Activated T-helper 9 cell treated with anti-CD3 and anti-CD28 coated beads, Interleukin-2, amount 50 U/mL, for 16 hours (primary cell): Measurements from ENCODE around the gene SRC.
"Not testable (repeated sequence)": the region's sequence is repeated elsewhere in the genome, so short reads cannot be mapped to it uniquely, and the experiment has no call there.

ENCODE experiments used
- DNase-seq: peaks from one replicate; pipeline ENCODE4 v3.0.0-alpha.2; 2020; ENCODE audit warnings: low read depth

SRC gene

DNA sequence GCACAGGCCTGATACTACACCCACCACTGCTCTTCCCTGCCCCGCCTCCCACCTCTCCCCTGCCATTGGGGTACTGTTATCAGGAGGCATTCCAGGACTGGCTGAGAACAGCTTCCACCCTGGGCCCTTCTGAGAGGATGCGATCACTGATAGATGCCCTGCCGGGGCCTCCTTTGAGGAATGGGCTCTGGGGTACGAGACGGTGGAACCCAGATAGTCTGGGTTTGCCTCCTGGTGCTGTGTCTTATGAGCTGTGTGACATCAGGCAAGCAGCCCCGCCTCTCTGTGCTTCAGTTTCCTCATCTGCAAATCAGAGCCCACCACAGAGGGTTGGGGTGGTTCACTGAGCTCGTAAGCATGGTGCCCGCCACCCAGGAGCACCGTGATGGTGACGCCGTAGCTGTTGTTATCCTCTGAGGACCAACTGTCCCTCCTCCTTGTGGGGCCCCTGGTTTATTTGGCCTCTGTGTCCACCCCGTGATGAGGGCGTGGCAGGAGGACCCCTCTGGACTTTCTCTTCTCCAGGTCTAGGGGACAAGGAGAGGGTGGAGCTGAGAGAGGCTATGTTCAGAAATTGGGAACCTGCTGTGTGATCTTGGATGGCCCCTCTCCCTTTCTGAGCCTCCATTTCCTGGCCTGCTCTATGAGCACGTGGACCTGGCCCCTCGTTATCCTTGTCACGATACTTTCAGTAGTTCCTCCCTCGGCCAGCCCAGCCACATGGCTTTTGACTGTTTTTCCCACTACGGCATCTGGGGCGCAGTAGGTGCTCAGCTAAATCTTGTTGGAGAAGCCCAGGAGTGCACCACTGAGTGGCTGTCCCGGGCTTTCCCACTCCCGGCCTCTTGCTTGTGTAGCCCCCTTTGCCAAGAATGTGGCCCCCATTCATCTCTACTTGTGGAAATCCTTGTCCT, 18.3 kb downstream of the SRC start:
- no peak for DNase-seq

DNA sequence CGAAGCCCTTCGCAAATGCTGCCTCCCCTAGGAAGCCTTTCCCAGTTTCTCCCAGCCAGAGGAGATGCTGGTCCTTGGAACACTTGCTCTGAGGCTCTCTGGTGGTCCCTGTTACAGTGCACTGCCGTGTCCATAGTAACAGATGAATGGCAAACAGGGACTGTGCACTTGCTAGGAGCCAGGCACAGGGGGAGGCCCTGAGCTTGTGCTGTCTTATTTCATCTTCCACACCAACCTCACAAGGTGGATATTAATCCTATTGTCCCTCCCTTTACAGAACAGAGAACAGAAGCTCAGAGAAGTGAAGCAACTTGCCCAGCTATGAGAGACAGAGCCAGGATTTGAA, 19.0 kb downstream of the SRC start:
- DNase-seq = no peak

DNA sequence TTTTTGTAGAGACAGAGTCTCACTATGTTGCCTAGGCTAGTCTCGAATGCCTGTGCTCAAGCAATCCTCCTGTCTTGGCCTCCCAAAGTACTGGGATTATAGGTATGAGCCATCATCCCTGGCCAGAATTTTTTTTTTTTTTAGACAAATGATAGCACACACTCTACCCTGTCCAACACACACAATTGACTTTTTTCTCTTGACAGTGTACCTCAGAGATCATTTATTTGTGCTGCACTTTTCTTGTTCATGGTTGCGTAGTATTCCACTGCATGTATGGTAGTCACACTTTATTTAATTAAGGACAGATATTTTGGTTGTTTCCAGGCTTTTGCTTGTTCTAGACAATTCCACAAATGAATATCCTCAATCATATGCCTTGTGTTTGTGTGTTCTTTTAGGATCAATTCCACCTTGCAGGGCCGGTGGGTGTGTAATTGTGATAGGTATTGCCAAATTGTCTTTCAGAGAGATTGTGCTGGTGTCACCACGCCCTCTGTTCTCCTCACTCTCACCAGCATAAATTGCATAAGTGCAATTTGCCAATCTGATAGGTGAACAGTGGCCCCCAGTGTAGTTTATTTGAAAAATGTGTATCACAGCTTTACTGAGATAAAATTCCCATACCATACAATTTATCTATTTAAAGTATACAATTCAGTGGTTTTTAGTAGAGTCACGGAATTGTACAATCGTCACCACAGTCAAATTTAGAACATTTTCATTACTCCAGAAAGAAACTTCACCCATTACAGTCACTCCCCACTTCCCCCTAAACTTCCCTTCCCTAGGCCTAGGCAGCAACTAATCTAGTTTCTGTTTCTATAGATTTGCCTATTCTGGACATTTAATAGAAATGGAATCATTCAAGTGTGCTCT, 20.1 kb downstream of the SRC start:
- DNase-seq = no peak

DNA sequence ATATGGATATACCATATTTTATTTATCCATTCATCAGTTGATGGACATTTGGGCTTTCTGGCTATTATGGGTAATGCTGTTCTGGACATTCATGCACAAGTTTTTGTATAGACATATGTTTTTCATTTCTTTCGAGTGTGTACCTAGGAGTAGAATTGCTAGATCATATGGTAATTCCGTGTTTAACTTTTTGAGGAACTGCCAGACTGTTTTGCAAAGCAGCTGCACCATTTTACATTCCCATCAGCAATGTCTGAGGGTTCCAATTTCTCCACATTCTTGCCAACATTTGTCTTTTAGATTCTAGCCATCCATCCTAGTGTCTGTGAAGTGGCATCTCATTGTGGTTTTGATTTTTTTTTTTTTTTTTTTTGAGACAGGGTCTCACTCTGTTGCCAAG, 20.8 kb downstream of the SRC start:
- no peak for DNase-seq

DNA sequence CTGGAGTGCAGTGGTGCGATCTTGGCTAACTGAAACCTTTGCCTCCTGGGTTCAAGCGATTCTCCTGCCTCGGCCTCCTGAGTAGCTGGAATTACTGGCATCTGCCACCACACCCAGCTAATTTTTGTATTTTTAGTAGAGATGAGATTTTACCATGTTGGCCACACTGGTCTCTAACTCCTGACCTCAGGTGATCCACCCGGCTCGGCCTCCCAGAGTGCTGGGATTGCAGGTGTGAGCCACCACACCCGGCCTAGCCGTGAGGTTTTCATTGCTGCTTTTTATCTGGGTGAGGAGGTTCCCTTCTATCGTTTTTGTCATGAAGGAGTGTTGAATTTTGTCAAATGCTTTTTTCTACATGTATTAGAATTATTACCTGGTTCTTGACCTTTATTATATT, 23.9 kb downstream of the SRC start:
- DNase-seq = no peak

DNA sequence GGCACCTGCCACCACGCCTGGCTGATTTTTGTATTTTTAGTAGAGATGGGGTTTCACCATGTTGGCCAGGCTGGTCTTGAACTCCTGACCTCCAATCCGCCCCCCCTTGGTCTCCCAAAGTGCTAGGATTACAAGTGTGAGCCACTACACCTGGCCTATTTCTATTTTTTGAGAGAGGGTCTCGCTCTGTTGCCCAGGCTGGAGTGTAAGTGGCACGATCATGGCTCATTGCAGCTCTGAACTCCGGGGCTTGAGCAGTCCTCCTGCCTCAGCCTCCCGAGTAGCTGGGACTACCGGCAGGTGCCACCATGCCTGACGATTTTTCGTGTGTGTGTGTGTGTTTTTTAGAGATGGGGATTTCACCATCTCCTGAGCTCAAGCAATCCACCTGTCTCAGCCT, 25.9 kb downstream of the SRC start:
- DNase-seq = not testable (repeated sequence)

DNA sequence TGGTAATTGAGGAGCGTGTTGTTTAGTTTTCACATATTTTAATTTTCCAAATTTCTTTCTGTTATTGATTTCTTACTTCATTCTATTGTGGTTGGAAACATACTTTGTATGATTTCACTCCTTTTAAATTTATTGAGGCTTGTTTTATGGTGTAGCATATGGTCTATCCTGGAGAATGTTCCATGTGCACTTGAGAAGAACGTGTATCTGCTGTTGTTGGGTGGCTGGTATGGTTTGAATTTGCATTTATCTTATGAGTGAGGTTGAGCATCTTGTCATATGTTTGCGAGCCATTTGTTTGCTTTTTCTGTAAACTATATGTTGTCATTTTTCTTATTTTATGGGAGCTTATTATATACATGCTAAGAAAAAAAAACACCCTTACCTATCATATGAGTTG, 26.5 kb downstream of the SRC start:
- no peak for DNase-seq

DNA sequence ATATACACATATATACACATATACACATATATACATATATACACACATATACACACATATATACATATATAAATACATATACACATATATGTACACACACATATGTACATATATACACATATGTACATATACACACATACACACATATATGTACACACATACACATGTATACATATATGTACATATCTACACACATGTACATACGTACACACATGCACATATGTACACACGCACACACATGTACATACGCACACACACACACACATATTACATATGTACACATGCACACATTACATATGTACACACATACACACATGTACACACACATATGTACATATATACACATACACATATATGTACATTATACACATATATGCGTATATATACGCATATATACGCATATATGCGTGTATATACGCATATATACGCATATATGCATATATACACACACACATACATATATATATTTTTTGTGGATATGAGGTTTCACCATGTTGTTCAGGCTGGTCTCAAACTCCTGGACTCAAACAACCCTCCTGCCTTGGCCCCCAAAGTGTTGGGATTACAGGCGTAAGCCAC, 27.2 kb downstream of the SRC start:
- no peak for DNase-seq

DNA sequence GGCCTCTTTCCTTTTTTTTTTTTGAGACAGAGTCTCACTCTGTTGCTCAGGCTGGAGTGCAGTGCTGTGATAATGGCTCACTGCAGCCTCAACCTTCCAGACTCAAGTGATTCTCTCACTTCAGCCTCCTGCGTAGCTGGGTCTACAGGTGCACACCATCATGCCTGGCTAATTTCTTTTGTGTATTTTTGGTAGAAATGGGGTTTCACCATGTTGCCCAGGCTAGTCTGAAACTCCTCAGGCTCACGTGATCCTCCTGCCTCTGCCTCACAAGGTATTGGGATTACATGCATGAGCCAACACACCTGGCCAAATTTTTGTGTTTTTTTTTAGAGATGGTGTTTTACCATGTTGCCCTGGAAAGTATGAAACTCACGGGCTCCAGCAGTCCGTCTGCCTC, 29.3 kb downstream of the SRC start:
- no peak for DNase-seq

DNA sequence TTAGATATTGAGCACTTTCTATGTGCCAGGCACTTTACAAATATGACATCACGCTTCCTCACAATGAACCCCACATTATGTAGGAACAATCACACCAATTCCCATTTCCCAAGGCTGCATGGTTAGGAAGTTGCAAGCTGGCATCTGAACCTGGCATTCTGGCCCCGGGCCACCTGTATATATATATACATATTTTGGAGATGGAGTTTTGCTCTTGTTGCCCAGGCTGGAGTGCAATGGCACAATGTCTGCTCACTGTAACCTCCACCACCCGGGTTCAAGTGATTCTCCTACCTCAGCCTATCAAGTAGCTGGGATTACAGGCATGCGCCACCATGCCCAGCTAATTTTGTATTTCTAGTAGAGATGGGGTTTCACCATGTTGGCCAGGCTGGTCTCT, 30.4 kb downstream of the SRC start:
- no peak for DNase-seq

DNA sequence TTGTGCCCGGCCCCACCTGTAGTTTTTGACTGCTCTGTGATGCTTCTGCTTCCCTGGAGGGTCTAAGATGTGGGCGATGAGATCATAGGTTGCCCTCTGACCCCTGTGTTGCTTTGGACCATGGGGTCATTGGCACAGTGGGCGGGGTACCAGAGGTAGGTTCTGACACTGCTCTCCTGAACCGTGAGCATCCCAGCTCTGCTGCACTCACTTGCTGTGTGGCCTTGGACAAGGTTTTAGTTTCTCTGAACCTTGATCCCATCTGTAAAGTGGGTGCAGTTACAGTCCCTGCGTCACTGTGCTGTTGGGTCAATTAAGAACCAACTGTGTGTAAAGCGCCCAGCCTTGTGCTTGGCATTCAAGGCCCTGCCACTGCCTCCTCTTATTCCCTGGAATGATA, 30.9 kb downstream of the SRC start:
- DNase-seq = no peak

DNA sequence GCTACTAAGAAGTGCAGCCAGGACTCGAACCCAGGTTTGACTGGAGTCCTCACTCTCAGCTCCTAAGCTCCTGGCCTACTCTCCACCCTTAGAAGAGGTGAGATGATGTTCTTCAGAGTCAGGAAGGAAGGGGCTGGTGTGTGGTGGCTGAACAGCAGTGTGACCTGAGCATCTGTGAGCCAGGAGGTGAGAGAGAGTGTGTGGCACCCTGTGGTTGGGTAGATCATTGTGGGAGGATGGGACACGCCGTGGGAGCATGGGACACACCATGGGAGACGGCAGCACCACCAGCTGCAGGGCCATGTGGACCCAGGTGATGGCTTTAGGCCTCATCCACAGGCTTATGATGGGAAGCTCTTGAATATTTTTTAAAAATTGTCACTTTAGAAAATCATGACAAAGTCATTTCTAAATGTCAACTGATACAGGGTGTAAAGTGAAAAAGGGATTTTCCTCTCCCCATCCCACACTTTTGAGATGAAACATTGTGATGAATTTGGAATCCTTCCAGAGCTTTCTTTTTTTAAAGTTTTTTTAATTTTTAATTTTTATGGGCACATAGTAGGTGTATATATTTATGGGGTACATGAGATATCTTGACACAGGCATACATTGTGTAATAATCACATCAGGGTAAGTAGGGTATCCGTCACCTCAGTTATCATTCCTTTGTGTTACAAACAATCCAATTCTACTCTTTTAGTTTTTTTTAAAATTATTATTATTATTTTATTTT, 31.6 kb downstream of the SRC start:
- DNase-seq = no peak

DNA sequence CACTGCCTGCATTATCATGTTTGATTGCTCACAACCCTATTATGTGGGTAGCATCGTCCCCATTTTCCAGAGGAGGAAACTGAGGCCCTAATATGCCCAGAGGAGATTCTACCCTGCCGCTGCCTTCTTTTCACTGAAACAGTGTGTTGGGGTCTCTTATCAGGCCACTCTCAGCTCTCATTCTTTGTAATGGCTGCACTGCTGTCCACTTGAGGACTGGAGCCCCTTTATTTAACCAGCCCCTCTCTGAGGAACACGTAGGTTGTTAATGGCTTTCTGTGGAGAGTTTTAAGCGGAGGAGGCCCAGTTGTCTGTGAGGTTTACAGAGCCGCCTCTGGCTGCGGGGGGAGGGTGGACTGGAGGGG, 32.5 kb downstream of the SRC start:
- no peak for DNase-seq

DNA sequence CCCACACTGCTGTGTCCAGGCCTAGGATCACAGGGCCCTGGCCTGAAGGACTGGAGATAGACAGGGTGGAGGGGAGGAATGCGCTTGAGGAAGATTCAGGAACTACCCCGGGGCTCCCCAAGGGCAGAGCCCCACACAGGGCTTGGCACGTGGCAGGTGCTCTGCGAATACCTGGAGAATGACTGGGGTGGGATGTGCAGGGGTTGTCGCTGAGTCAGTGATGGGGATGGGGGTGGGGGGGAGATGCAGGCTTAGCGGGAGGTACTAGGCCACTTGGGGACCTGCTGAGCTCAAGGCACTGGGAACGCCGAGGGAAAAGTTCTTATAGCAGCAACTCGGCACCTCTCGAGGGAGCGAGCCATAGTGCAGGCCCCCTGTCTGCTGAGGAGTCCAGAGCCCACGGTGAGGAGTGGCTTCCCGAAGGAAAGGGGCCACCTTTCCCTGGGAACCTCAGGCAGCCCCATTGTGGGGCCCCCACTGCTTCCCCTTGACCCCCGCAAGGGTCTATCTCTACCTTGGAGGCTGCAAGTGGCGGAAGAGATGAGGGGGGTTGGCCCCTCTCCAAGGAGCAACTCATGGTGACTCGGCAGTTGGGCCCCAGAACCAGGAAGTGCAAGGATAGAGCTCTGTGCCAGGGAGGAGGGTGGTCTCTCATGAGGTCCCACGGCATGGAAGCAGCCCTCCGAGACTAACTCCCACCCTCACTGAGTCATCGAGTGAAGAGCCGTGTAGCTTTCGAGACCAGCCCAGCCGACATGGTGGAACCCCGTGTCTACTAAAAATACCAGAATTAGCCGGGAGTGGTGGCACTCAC, 33.1 kb downstream of the SRC start:
- DNase-seq = no peak

DNA sequence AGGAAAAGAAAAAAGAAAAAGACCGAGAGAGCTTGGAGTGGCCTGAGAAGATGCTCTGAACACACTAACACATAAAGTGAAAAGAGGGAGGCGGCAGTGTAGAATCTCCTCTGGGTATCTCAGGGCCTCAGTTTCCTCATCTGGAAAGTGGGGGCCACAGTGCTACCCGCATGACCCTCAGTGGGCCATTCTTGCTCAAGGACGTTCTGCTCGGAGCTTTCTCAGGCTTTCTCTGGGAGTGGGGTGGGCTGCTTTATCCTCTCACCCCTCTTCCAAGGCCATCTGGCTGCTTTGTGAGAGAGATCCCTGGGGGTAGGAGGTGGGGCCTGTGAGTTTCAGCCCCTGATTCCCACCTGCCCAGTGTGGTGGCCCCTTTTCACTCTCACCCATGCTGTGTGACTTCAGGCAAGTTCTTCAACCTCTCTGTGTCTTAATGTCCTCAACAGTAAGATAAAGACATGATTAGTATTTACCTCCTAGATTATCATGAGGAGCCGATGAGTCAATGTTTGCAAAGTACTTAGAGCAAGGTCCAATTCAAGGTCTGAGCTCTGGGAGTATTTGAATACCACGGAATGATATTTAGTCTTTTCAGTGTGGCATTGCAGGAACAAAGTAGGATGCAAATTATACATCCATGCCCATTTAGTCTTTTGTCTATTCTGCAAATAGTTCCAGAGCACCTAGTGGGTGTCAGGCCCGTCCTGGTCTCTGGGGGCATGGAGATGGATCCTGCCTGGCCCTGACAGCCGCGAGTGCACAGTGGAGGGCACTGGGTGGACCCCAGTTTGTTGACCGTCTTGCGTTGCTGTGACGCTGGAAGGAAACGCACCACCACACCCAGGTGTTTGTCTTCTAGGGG, 34.3 kb downstream of the SRC start:
- DNase-seq = no peak

DNA sequence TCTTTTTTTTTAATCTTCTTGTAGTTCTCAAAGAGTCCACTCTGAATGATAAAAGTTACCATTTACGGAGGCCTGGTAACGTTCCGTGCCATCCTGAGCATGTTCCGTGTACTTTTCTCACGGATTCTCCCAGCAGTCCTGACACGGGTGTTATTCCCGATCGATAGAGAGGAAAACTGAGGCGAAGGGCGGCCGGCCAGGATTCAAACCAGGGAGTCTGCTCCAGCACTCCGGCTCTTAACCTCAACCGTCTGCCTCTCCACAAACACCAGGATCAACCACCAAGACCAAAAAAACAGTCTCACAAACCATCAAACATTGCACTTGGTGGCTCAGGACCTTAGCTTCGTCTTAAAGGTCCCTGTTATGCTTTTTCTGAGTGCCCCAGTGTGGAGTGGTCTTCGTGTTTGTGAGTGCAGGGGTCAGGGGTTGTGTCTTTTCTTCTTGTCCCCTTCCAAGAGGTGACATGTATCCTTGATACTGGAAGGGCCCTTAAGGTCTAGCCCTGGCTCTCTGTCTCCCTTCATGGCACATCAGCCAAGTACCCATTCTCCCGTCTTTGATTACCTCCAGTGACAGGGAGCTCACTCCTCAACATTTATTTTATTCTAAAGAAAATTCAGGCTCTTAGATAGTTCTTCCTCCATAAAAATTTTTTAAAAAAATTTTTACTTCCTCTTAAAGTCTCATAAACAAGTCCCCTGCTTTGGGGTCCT, 35.1 kb downstream of the SRC start:
- no peak for DNase-seq

DNA sequence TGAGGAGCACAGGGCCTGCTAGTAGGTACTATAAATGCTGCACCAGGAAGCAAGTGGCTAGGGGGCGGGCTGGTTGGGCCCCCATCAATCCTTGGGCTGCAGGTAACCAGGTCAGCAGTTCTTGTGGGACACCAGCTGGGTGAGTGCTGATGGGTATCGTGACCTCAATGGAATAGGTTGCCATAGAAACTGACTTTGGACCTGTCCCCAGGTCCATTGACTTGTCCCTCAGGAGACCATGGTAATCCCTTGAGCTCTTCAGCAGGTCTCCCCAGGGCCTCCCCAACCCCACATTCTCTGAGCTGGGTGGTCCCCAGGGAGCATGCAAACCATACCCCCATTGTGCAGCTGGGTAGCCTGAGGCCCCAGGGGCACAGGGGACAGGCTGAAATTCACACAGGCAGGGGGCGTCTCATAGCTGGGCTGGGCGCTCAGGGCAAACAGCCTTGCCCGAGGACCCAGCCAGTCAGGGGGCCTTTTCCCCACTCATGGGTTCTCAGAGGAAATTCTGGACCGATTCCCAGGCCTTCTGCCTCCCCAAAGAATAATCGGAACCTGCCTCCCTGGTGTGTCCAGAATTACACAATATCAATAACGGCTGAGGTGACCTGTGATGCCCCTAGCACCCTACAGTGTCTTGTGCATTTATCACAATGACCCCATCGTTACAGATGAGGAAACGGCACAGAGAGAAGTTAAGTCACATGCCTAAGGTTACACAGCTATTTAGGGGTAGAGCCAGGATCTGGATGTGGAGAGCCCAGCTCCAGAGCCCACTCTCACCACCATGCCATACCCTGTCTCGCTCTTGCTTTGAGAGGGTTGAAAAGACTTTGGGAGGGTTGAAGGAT, 35.9 kb downstream of the SRC start:
- DNase-seq = no peak

DNA sequence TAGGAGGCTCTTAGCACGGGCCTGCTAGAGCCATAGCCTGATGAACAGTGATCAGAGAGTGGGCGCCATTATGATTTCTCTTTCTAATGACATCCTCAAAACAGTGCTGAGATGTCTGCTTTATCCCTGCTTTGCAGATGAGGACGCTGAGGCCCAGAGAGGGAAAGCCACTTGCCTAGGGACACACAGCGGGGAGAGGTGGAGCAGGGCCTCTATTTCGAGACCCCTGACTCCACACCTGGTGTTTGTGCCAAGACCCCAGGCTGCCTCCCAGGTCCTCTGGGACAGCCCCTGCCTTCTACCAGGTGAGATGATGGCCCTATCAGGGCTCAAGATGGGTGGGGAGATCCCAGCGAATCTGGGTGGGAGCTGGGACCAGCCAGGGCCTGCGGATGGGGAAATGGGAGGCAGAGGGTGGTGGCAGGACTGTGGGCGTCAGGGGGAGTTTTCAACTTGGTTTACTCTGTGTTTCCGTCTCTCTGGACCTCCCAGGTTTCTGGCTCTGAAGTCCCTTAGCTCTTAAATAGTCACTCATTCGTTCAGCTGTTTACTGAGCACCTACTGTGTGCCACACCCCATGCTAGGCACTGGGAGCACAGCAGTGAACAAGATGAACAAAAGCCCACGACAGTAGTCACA, 36.7 kb downstream of the SRC start:
- no peak for DNase-seq
